Uterus (tissue), 2 donors: ENCODE results near the gene CAND2.

Experiments used
- POLR2A ChIP-seq, 2 donors: fragments of 450-650 bp; IDR thresholded peaks; one replicate each; pipeline ENCODE4 v1.6.1; 2016; ENCODE audit warnings: antibody characterized with exemption in 2 of 2, mild to moderate bottlenecking in 1 of 2, moderate library complexity in 1 of 2
- TF ChIP-seq, protein P1 (sequence below), 4 experiments: fragments of 200-600 bp in 2 of 4; fragments of 450-650 bp in 2 of 4; sonication (generic) in 2 of 4; IDR thresholded peaks; one replicate each; pipeline ENCODE4 v1.5.1; 2016 to 2019; ENCODE audit warnings: antibody characterized with exemption in 4 of 4, mild to moderate bottlenecking in 2 of 4, moderate library complexity in 1 of 4

DNA sequence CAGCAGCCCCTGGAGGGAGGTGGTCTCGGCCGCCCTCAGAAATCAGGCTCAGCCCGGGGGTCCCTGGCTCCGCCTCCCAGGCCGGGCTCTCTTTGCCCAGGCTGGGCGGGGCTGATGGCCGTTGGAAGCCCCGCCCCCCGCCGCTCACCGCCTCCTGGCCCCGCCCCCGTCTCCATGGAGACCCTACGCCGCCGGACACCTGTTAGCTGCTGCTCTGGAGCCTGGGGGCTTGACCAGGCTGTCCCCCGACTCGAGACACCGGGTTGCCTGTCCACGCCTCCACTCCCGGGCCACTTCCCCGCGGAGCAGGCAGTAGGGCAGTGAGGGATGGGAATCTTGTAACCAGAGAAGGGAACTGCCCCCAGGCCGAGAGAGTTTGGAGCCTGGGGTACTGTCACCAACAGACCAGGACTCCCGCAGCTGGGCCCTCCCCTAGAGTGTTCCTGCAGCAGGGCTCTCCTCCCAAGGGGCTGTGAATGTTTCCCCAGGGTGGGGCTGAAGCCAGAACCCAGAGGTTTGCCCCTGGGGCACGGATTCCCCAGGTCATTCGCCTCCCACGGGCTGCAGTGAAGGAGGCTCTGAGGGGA lies 72.6 kb downstream of the CAND2 start:
- TF ChIP-seq, protein P1, sequence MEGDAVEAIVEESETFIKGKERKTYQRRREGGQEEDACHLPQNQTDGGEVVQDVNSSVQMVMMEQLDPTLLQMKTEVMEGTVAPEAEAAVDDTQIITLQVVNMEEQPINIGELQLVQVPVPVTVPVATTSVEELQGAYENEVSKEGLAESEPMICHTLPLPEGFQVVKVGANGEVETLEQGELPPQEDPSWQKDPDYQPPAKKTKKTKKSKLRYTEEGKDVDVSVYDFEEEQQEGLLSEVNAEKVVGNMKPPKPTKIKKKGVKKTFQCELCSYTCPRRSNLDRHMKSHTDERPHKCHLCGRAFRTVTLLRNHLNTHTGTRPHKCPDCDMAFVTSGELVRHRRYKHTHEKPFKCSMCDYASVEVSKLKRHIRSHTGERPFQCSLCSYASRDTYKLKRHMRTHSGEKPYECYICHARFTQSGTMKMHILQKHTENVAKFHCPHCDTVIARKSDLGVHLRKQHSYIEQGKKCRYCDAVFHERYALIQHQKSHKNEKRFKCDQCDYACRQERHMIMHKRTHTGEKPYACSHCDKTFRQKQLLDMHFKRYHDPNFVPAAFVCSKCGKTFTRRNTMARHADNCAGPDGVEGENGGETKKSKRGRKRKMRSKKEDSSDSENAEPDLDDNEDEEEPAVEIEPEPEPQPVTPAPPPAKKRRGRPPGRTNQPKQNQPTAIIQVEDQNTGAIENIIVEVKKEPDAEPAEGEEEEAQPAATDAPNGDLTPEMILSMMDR (IDR thresholded peaks at IDR 0.05), result no peak
- no peak for TF ChIP-seq POLR2A (IDR thresholded peaks at IDR 0.05)
